ENCODE measurements around the gene CTIF.
"Not testable (repeated sequence)": the region's sequence is repeated elsewhere in the genome, so short reads cannot be mapped to it uniquely, and the experiment has no call there.

The CTIF gene

GRCh38 chr18:48649231-48649630 is 110.4 kb downstream of the CTIF start:
- DNase-seq, result no peak

GRCh38 chr18:48654591-48654990 is 115.8 kb downstream of the CTIF start:
- not testable (repeated sequence) for DNase-seq

DNA sequence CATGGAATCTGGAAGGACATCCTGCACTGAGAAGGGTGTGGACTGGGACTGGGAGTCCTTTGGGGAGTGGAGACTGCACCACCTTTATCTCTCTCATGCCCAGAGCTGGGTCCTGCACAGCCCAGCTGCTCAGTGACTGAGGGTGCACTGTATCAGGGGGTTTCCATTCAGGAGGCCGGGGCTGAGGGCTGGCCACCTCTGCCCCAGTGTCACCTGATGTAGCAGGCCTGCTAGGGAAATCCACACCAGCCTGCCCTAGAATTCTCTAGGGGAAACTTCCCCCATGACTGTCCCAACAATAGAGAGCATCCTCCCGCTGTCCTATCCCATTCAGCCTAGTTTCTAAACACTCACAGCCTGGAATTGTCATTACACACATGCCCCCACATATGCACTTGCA is 116.7 kb downstream of the CTIF start:
- no peak for DNase-seq

DNA sequence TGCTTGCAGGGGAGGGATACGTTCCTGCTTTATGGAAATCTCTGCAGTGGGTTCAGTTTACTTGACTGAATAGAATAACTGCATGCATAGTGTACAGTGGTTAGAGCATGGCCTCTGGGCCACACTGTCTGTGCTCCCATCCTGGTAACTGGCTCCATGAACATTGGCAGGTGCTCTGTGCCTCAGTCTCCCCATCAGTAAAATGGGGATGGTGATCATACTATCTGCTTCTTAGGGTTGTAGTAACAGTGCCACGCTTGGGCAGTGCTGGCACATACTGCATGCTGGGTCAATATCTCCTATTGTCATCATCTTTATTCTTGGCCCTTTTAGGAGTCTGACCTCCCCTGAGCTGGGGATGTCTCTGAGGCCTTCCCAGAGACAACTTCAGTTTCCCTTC is 117.3 kb downstream of the CTIF start:
- no peak for DNase-seq

- DNase-seq, result no peak
Observed at GRCh38 chr18:48656582-48656981, 117.8 kb downstream of the CTIF start.

- DNase-seq, result no peak
Observed at GRCh38 chr18:48657447-48658120, 118.8 kb downstream of the CTIF start.

GRCh38 chr18:48658721-48659120 is 119.9 kb downstream of the CTIF start:
- DNase-seq, result no peak

- no peak for DNase-seq
Observed at GRCh38 chr18:48659188-48660009, 120.6 kb downstream of the CTIF start.

GRCh38 chr18:48660346-48661228 is 121.8 kb downstream of the CTIF start:
- DNase-seq, result no peak

DNA sequence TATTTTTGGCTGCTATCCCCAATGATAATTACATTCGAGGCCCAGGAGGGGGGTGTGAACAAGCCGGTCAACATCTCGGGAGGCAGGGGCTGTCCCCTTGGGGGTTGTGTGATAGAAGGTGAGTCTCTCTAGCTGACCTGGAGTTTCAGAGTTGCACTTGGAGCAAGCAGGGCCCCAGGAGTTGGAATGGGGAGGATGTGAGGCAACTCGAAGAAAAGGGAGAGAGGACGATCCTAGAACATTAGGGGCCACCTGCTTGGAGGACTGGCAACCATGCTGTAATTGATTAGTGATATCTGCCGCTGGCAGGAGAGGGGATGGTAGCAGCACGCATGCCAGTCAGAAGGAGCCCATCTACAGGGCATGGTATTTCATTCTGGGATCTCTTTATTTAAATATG is 122.6 kb downstream of the CTIF start:
- no peak for DNase-seq

DNA sequence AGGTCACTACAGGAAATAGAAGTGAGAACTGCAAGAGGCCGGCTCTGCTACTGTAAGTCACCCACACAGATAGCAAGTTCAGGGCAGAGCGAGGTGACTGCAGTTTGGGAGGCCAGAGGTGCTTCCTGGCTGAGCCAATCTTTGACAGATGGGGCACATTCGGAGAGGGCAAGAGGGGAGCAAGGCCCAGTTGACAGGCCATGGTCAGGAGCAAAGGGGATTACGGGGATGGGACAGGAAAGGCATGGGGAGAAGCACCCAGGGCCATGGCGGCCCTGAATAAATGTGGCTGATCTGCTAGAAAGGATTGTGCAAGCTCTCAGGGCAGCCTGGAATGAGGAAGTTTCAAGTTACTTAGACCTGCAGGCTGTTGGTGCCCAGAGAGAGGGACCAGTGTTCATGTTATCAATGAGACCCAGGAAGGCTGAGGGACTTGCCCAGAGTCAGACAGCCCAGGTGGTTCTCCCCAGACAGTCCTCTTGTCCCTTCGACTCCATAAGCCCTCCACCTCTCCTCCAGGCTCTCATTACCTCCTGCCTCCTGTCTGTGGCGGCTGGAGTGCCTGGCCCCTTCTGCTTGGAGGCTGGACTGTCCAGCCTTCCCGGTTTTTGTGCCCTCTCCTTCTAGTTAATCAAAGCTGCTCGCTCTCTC is 123.3 kb downstream of the CTIF start:
- peak; percentile 74 to 85 for DNase-seq

DNA sequence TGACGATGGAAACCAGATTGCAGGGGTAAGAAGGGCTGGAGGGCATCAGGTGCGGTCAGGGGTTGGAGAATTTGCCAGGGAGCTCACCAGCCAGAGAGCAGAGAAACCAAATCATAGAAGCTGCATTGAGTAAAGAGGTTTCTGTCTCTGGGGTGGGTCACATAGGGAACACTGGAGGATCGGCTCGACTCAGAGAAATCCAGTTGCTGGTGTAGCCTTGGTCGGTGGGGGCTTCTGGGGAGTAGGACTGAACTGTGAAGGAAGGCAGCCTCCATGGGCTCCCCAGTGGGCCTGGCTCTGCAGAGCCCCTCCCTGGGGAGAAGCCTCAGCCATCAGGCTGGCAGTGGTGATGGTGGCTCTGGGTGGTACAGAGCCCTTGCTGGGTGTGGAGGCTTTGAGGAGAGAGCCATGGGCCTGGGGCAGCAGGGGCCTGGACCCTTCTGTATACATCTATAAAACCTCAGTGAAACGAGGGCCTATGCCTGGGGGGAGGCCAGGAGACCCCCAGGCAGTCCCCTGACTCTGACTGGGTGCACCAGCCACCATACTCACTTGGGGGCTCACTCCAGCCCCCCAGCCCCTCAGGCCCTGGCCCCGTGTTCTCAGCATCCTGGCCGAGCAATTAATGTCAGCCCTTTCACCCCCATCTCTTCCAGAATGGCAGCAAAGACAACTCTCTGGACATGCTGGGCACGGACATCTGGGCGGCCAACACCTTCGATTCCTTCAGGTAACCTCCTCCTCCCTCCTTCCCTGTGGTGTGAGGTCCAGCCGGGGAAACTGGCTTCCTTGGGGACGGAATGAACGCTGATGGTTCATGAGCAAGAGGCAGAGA is 124.5 kb downstream of the CTIF start:
- no peak for DNase-seq

DNA sequence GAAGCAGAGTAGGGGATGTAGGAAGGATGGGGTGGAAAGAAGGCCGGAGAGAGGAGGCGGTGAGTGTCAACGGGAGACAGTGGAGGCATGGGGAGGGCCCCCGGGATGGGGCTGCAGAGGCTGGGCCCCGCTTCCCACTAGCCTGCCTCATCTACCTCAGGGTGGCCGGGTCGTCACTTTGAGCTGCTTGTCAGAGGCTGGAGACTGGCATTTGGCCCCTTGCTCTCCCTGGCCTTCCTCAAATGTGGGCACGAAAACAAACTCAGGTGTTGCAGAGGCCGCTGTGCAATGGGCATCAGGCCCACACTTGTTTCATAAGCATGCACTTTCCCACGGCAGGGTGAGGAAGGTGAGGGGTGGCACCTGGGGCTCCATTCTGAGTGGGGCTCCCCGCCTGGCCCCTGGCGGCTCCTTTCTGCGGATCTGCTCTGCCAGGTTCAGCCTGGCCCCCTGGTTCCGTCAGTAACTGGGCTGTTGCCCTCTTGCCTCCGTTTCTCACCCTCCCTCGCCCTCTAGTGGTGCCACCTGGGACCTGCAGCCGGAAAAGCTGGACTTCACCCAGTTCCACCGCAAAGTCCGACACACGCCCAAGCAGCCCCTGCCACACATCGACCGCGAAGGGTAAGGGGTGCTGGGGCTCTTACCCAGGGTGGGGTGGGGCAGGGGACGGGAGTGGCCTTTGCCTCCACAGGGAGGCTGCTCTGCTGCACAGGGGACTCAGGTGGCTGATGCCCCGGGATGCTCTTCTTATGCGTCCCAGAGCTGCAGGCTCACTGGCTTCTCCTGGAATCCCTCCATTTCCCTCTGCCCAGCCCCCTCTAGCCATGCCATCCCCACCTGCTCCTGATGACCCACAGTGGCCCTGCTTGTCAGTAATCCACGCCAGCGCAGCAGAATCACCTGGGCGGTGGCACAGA is 125.4 kb downstream of the CTIF start:
- peak in 1 of 2 experiments; percentile 8 for DNase-seq

- no peak for DNase-seq
Observed at GRCh38 chr18:48665654-48666053, 126.8 kb downstream of the CTIF start.

DNA sequence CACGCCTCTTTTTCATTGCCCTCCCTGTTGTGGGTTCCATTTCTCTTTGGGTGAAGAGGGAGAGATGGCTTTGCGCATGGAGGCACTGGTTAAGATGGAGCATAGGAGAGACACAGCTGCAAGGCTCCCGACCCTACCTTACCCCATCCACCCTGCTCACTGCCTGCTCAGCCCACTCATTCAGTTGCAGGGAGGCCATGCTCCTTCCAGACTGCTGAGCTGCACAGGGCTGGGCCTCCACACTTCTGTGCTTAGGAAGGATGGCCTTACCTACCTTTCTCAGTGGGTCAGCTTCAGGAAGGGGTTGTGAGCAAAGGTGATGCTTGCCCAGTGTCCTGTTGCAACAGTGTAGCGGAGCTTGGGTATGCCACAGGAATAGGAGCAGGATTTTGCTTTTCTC is 127.8 kb downstream of the CTIF start:
- DNase-seq, result no peak

GRCh38 chr18:48667276-48668254 is 128.7 kb downstream of the CTIF start:
- DNase-seq, result no peak

GRCh38 chr18:48668466-48669179 is 129.8 kb downstream of the CTIF start:
- no peak for DNase-seq

DNA sequence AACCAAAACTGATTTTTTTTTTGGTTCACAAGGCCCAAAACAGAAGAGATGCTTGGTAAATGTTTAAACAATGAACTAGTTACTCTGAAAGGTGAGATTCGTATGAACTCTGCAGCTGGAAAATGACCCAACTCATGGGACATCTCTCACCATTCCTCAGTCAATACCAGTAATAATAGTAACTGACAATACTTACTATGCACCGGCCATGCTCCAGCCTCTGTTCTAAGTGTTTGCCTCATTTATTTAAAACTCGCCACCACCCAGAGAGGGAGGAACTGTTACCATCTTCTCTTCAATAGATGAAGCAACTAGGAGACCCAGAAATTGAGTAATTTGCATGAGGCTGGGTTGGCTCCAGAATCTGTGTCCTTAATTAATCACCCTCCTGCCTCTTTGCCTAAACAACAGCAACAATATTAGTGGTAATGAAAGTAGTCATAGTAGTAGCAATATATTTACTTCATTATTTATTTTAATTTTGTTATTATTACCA is 130.4 kb downstream of the CTIF start:
- no peak for DNase-seq

All from AML-193 (cell line).